SKM-1 treated with dmso at 0.1 percent for 144 hours (cell line): ENCODE measurements around the gene TXNDC2.
"Not testable (repeated sequence)": the region's sequence is repeated elsewhere in the genome, so short reads cannot be mapped to it uniquely, and the experiment has no call there.

Experiments
- DNase-seq: peaks from one replicate; lab custom pipeline; 2025; ENCODE audit not compliant: unreplicated experiment; lab: John Stamatoyannopoulos, UW

The TXNDC2 gene

GRCh38 chr18:9885170-9886004 is at the start of gene TXNDC2:
TXNDC2 (plus strand) TSS chr18:9885973; CDS start chr18:9886681, 708 bp downstream.
- DNase-seq = no peak

DNA sequence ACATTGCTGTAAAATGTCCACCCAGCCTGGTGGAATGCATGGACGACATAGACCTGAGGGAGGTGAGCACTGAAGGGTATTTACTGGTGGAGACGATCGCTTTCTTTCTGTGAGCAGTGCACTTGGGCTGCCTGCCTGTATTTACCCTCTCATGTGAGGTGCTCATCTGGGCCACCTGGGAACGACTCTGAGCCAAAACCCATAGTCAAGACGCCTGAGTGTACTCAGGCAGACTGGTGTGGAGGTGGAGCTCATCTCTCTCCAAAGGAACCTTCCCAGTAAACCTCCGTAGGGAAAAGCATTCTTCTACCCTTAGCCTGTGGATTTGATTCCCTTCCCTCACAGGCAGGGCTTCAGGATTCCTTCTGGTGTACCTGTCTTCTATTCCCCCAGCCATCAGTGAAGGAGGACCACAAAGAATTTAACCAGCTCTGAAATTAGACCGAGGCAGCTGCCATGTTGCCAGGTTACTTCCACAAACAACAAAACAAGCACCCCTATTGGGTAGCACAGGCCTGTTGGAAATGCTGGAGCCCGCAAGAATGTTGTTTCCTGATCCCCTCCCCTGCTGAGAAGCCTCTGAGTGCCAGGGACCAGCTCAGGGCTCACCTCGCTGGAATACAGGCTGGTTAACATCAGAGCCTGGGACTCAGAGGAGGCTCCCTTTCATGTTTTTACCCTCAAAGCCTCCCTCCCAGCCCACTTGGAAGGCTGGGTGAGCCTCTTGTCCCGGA is 47.5 kb upstream of the TXNDC2 start:
- DNase-seq = no peak

- no peak for DNase-seq
Measured at GRCh38 chr18:9839211-9839610, 46.6 kb upstream of the TXNDC2 start.

DNA sequence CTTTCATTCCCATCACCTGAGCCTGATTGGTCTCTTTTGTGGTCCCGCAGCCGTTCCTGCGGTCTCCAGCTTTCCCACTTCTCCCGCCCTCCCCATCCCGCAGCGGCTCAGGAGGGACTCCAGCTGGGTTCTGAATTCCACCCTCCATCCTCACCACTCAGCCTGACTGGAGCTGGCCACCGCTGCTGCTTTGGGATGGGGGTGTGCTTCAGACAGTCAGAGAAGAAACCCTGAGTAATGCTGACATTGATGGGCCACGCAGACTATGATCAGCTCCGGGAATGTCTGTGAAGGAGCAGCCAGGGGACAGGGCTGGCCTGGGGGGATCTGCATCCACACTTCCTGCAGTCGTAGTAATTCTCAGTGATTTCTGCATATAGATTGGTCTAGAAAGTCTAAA is 45.9 kb upstream of the TXNDC2 start:
- DNase-seq = no peak

DNA sequence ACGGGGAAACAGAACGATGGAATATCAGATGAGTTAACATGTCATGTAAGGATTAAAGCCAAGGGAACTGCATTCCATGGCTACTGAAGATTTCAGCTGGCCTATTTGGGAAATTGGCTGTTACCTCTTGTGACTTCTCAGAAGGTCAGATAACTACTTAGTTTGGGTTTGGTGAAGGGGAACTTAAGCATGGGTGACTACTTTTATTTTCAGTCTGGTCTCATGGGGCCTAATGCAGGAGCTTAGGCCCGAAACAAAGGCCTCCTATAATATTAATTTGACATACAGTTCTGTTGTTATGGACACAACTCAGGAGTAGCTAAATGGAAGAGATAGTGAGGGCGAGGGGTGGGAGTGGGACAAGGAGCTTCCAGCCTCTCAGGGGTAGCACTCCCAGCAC is 44.0 kb upstream of the TXNDC2 start:
- DNase-seq = no peak

DNA sequence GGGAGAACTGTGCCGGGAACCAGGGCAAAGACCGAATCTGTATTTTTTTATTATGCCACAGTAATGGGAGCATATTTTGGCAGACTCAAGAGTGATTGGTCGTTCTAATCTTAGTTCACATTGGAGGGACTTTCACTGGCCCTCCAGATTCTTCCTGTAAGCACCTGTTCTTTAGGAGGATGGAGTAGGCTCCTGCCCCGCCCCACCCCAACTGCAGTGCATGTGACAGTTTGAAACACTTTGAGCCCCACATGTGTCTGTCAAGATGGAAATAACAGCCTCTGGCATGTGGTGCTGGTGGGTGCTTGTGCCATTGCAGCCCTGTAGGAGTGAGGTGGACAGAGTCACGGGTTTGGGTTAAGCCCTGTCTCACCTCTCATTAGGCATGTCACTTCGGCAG is 43.3 kb upstream of the TXNDC2 start:
- no peak for DNase-seq

DNA sequence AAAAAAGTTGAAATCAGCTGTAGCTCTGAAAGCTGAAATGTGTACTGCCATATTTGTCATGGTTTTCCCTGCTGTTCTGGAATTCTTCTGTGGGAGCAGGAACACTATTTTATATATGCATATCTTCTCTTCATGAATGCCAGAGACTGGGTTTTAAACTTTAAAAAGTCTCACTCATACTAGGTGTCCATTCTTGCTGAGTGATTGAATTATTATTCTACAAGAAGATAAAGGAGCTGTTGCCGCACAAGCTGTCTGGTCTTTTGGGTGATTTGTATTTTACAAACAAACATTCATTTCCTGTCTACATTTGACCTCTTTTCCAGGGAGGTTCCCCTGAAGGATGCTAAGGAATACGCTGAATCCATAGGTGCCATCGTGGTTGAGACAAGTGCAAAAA is 40.5 kb upstream of the TXNDC2 start:
- DNase-seq = no peak

DNA sequence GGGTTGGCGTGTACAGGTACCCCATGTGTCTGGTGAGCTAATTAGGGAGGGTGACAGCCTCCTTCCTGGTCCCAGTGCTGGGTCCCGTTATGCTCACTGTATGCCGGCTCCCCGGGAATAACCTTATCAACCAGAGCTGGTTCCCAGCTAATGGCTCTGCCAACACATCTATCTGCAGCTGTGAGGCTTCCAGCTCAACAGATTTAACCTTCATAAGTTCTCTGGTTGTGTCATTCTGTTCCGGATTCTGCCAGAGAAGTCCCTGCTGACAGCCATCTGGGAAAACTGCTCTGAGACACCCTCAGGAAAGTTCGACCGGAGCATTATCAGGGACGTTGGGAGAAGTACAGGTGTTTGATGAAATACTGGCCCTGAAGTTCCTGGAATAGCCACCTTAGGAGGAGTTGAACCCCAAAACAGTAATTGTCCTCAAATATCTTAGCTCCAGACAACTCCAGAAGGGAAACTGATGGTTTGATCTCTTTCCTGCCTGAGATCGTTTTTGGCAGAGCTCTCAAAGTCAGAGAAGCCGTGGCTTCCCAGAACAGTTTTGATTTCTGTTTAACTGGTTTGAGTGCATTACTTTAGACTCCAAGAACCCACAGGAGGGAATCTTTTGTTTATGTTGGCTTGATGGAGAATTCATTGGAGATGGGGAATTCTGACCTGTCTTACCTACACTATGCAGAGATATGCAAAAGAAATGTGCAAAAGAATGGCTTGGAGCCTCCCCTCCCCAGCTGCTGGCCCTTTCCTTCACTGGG is 39.4 kb upstream of the TXNDC2 start:
- no peak for DNase-seq

- DNase-seq = no peak
Measured at GRCh38 chr18:9848170-9848879, 37.4 kb upstream of the TXNDC2 start.

DNA sequence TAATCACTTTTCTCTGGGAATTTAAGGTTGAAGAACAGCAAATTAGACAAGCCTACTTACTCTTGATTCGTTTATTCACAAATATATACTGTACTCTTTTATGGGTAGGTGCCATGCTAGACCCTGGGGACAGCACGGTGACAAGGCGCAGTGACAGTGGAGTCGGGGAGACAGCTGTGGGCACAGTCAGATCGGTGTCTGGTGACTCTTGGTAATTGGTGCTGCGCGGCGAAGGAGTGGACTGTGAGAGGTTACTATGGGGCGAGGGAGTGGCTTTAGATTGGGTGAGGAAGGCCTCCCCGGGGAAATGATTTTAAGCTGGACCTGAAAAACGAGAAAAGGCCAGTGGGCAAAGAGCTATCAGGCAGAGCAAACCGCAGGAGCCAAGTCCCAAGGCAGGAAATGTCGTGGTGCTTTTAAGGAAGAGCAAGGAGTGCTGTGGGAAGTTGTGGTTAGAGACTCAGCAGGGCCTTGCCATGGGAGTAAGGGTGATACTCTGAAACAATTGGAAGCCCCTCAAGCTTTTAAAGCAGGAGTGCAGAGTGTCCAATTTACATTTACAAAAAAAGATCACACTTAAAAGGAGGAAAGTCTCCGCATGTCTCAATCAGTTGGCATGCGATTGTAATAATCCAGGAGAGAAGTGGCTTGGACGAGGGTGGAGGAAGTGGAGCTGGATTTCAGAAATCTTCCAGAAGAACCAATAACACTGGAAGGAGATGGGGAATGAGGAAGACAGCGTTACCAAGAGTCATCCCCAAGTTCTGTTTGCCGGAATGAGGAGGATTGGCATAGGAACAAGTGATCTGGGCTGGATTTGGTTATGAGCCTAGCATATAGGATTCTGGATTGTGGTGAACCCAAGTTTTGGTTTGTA is 36.1 kb upstream of the TXNDC2 start:
- DNase-seq = peak; percentile 37

- DNase-seq = no peak
Measured at GRCh38 chr18:9850309-9850708, 35.5 kb upstream of the TXNDC2 start.

DNA sequence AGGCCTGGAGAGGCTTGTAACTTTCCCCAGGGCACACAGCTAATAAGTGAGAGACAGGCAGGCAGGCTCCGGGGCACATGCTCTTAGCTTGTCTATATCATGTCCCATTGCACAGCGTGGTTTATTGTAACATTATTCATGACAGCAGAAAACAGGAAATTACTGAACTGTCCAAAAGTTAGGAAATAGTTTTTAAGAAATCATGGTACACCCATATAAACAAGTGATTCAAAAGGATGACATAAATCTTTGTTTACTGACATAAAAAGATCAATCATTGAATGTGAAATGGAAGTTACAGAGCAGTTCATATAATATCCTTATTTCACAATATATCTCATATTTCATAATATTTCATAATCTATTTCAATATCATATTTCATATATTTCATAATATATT is 34.3 kb upstream of the TXNDC2 start:
- DNase-seq = no peak

- DNase-seq = no peak
Measured at GRCh38 chr18:9852266-9853081, 33.3 kb upstream of the TXNDC2 start.

GRCh38 chr18:9854801-9855676 is 30.7 kb upstream of the TXNDC2 start:
- DNase-seq = no peak

- no peak for DNase-seq
Measured at GRCh38 chr18:9855681-9856080, 30.1 kb upstream of the TXNDC2 start.

DNA sequence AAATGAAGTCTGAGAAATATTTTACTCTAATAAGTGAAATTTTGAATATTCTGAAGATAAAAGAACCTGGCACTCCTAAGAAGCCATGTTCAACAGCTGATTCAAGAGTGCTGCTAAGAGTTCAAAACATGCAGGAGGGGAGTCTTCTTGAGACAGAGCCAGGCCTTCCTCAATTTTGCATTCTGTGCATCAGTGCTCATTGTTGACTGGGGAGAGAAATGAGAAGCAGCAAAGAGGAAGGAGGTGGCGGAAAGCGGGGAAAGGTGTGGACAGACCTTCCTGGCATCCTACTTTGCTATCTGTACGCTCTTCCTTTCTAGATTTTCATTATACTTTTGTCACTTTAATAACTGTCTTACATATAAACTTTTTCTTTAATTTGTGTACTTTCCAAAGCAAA is 29.7 kb upstream of the TXNDC2 start:
- peak; percentile 63 for DNase-seq

DNA sequence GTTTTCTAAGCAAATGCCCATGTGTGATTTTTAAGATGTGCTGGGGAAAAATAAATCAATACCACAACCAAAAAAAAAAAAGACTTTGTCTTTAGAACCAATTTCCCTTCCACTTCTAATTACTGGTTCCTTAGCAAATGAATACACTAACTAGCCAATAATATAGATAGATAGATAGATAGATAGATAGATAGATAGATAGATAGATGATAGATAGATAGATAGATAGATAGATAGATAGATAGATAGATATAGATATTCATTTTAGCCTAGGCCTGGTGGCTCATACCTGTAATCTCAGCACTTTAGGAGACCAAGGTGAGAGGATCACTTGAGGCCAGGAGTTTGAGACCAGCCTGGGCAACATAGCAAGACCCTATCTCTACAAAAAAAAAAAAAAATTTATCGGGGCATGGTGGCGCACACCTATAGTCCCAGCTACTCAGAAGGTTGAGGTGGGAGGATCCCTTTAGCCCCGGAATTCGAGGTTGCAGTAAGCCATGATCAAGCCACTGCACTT is 28.2 kb upstream of the TXNDC2 start:
- not testable (repeated sequence) for DNase-seq

GRCh38 chr18:9858642-9859041 is 27.1 kb upstream of the TXNDC2 start:
- DNase-seq = no peak
